ENCODE data around the gene RLF. TPM values are rescaled to one million over a fixed set of nuclear protein-coding genes. Genes with fewer than 3 reads are reported as not detected.

Gene RLF, protein sequence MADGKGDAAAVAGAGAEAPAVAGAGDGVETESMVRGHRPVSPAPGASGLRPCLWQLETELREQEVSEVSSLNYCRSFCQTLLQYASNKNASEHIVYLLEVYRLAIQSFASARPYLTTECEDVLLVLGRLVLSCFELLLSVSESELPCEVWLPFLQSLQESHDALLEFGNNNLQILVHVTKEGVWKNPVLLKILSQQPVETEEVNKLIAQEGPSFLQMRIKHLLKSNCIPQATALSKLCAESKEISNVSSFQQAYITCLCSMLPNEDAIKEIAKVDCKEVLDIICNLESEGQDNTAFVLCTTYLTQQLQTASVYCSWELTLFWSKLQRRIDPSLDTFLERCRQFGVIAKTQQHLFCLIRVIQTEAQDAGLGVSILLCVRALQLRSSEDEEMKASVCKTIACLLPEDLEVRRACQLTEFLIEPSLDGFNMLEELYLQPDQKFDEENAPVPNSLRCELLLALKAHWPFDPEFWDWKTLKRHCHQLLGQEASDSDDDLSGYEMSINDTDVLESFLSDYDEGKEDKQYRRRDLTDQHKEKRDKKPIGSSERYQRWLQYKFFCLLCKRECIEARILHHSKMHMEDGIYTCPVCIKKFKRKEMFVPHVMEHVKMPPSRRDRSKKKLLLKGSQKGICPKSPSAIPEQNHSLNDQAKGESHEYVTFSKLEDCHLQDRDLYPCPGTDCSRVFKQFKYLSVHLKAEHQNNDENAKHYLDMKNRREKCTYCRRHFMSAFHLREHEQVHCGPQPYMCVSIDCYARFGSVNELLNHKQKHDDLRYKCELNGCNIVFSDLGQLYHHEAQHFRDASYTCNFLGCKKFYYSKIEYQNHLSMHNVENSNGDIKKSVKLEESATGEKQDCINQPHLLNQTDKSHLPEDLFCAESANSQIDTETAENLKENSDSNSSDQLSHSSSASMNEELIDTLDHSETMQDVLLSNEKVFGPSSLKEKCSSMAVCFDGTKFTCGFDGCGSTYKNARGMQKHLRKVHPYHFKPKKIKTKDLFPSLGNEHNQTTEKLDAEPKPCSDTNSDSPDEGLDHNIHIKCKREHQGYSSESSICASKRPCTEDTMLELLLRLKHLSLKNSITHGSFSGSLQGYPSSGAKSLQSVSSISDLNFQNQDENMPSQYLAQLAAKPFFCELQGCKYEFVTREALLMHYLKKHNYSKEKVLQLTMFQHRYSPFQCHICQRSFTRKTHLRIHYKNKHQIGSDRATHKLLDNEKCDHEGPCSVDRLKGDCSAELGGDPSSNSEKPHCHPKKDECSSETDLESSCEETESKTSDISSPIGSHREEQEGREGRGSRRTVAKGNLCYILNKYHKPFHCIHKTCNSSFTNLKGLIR (N-terminal part only)
- polyA plus RNA-seq (ENCODE audit: insufficient read depth in 1 of 5, insufficient read length in 5 of 5, low replicate concordance in 1 of 5) = 10 to 100 TPM; 18.0 to 33.8 (median 25.6) TPM
- long read RNA-seq, donor 1, full-length matches to known transcripts = 12 of 12 reads
- long read RNA-seq, donor 1, partial matches to known transcripts = 0 of 12 reads
- long read RNA-seq, donor 1, other reads (novel, unspliced or antisense) = 0 of 12 reads
- long read RNA-seq, donor 2, full-length matches to known transcripts = 3 of 46 reads
- long read RNA-seq, donor 2, partial matches to known transcripts = 43 of 46 reads
- long read RNA-seq, donor 2, other reads (novel, unspliced or antisense) = 0 of 46 reads
- long read RNA-seq, donor 3, full-length matches to known transcripts = 6 of 6 reads
- long read RNA-seq, donor 3, partial matches to known transcripts = 0 of 6 reads
- long read RNA-seq, donor 3, other reads (novel, unspliced or antisense) = 0 of 6 reads
- long read RNA-seq, donor 4, full-length matches to known transcripts = 3 of 3 reads
- long read RNA-seq, donor 4, partial matches to known transcripts = 0 of 3 reads
- long read RNA-seq, donor 4, other reads (novel, unspliced or antisense) = 0 of 3 reads
- long read RNA-seq, donor 5, full-length matches to known transcripts = 4 of 4 reads
- long read RNA-seq, donor 5, partial matches to known transcripts = 0 of 4 reads
- long read RNA-seq, donor 5, other reads (novel, unspliced or antisense) = 0 of 4 reads
- long read RNA-seq, donor 6, full-length matches to known transcripts = 7 of 7 reads
- long read RNA-seq, donor 6, partial matches to known transcripts = 0 of 7 reads
- long read RNA-seq, donor 6, other reads (novel, unspliced or antisense) = 0 of 7 reads
- long read RNA-seq, donor 7, full-length matches to known transcripts = 8 of 8 reads
- long read RNA-seq, donor 7, partial matches to known transcripts = 0 of 8 reads
- long read RNA-seq, donor 7, other reads (novel, unspliced or antisense) = 0 of 8 reads
- long read RNA-seq, donor 8, full-length matches to known transcripts = 3 of 39 reads
- long read RNA-seq, donor 8, partial matches to known transcripts = 36 of 39 reads
- long read RNA-seq, donor 8, other reads (novel, unspliced or antisense) = 0 of 39 reads

DNA sequence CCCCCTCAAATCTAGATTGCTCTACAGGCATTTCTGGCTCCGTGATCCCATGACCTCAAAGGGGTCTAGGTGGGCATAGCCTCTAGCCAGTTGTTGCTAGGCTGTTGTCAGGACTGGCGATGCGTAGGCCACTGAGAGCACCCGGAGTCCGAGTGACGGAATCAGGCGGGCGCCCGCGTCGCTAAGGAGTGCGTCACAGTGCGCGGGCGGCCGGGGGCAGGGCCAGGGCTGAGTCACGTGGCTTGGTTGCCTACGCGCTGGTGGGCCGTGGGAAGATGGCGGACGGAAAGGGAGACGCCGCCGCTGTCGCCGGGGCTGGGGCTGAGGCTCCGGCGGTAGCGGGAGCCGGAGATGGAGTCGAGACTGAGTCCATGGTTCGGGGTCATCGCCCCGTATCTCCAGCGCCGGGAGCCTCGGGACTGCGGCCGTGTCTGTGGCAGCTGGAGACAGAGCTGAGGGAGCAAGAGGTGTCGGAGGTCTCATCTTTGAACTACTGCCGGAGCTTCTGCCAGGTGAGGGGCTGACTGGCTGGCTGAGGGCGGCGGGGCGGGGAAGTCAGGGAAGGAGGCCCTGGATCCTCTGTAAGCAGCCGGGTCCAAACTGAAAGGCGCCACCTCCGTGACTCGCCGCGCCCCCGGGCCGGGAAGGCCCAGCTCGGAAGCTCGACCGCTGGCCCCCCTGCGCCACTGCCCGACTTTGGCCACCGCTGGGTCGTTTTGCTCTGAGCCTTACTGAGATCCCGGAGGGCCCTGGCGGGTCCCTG, at the start of gene RLF:
Gene RLF, plus strand, starts transcription at position 263 of the 763 bp plus-strand sequence. Its CDS starts 13 bp downstream, at position 276.
- DNase-seq = peak; percentile 95

DNA sequence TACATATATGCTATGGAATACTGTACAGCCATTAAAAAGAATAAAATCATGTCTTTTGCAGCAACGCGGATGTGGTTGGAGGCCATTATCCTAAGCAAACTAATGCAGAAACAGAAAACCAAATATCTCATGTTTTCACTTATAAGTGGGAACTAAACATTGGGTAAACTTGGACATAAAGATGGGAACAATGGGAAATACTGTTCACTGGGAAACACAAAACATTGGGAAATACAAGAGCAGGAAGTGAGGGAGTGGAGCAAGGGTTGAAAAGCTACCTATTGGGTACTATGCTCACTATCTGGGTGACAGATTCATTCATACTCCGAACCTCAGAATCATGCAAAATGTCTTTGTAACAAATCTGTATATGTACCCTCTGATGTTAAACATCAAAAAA, 46.8 kb upstream of the RLF start:
- no peak for DNase-seq

DNA sequence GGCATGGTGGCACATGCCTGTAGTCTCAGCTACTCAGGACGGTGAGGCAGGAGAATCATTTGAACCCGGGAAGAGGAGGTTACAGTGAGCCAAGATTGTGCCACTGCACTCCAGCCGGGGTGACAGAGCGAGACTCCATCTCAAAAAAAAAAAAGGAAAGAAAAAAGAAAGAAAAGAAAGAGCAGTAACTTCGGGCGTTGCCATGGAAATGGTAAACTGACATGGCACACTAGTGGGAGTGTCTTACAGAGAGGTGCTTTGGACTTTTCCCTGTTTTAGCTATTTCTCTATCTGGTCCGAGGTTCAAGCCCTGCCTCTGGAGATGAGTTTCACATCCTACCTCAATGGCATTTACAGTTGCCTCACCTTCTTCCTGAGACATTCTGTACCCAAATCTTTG, 41.1 kb upstream of the RLF start:
- no peak for DNase-seq

DNA sequence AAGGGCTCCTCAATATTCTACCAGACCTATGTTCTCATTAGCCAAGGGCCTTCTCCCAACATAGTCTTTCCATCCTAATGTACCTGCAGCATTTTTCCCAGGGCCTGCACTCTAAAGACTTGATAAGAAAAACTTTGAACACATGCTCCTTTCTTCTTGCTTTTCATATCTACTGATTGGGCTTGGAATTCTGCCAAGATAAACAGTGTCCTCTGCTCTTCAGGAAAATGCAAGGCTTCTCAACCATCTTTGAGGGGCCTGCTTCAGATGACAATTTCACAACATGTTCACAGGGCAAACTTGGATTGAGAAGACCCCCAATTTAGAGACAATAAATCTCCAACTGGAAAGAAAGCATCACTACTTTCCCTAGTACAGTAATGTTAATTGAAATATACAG, 38.3 kb upstream of the RLF start:
- DNase-seq = no peak

DNA sequence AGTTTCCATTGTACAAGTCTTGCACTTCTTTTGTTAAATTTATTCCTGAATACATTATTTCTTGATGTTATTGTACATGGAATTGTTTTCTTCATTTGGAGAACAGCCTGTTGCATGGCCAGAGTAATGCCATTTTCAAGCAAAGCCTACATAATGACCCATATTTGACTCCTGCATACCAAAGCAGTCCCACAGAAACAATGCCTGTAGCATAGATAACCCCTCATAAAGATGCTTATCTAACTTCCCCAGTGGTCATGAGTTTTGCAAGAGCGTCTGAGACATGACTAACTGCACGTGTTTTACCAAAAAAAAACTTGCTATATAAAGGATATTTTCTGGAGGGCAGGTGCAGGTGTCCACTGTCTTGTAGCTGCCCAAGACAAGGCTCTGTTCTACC, 30.3 kb upstream of the RLF start:
- no peak for DNase-seq

DNA sequence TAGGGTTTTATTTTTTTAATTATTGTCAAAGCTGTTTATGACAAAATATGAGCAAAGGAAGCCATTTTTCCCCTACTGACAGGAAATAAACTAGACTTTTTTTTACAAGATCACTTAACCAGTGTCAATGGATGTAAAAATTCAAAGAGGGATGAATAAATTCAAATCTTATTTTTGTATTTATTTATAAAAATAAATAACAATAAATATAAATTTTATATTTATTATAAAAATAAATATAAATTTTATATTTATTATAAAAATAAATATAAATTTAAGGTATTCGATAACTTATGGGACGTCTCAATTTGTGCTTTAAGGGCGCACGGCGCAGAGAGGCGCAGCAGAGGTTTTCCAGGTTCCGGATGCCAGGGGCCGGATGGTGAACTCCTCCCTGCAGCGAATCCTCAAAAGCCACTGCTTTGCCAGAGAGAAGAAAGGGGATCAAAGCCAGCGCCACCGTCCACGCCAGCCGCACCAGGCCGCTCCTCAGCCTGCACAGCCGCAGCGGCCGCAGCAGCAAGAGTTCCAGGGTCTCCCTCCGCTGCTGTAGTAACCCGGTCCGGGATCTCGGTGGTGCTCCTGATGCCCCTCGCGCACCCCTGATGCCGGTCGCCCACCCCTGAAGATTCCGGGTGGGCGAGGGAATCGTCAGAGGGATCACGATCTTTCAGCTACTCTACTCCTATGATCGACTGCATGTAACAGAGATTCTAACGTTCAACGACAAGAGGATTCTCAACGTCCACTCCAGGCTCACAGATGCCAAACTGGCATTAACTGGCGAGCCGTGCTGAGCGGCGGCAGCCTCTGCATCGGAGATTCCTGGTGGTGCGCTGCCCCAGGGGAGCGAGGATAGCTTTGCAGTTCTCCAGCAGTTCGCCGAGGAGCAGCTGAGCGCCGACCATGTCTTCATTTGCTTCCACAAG, 28.5 kb upstream of the RLF start:
- DNase-seq = peak in 1 of 2 donors; percentile 11

DNA sequence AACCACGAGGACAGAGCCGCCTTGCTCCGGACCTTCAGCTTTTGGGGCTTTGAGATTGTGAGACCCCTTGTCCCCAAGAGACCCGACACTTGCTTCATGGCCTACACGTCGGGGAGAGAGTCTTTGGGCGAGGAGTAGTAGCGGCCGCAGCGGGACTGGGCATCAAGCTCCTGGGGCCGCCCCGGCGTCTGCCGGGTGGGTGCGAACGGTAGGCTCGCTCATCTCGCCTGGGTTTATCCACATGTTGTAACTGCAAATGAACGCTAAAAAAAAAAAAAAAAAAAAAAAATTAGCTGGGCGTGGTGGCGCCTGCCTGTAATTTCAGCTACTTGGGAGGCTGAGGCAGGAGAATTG, 27.9 kb upstream of the RLF start:
- DNase-seq = no peak

DNA sequence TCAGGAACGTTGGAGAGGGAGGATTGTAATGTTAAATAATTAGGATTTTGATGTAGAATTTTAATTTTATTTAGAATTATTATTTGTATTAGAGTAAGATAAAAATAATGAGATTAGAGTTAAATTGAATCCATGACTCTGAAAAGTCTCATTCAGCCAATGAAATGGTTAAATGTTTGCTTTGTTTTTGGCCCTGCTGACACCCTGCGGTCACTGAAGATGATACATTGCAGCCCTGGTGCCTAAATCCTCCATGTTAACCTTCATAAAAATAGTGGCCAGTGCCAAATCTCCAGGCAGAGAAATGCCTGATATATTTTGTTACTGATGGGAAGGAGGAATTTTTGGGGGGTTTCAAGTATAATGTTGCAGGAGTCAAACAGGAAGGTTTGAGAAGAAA, 27.3 kb upstream of the RLF start:
- DNase-seq = no peak

DNA sequence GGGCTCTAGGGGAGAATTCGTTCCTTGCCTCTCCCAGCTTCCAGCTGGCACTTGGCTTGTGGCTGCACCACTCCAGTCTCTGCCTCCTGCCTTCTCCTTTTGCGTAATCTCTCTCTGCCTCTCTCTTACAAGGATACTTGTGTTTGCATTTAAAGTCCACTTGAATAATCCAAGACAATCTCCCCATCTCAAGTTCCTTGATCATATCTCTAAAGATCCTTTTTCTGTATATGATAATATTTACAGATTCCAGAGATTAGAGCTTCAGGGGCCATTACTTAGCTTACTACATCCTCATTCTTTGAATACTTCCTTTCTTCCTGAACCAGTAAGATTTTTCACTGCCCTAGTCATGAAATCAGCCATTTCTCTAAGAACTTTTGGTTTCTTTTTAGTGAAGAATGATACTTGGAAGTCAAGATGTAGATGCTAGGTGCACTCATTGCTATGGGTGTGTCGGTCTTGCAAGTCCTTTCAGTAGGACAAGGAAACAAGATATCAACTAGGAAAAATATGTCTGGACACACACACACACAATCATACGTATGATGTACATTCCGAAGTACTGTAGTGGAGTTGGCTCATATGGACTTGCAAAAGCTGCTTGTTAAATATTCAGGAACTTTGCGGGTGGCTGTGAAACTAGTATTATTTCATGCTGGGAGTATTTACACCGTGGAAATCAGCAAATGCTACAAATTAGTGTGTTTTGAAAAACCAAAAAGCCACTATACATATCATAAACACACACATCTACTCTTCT, 20.8 kb upstream of the RLF start:
- DNase-seq = no peak

DNA sequence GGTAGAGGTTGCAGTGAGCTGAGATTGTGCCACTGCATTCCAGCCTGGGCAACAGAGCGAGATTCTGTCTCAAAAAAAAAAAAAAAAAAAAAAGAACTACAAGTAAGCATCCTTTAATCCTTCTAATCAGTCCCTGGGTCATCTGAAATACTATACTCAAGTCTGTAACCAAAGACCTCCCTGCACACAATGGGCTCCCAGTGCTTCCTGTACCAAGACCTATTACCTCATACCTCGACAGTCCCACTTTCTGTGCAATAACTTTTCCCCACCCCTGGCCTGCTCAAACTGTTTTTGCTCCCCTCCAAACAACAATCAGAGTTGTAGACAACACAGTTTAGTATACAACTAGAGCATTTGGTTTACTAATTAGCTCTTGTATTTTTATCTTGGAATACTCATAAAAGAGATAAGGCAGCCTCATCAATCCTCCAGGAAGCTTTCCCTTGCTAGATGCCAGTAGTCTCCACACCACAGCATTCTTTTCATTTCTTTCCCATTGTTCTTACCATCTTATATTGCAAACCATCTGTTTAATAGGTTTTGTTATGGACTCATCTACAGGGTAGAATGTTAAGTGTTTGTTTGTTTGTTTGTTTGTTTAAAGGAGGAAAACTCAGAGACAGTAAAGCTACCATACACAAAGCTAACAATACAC, 19.2 kb upstream of the RLF start:
- DNase-seq = no peak

DNA sequence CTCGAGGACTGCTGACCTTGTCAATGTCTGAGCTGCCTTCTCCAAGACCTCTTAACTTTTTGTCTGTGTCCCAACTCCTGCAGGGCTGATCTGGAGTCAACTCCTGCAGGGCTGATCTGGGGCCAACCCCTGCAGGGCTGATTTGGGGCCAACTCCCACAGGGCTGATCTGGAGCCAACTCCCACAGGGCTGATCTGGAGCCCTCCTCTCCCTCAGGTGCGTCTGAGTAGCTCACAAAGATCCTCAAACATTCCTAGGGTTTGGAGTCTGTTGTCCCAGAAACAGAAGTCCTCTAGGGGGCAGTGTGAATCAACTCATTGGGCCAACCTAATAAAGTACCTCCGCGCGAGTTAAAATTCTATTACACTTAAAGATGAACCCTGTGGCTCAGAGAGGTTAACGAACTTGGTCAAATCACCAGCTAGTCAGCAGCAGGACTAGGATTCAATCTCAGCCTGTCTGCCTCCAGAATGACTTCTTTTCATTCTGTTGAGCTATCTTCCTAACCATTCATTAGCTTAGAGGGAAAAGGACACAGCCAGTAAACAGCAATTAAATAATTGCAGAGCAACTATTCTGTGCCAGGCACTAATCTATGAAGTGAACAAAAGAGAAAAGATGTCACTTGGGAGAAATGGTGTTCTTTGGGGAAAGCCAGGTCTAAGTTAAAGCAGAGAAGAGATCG, 17.2 kb upstream of the RLF start:
- peak; percentile 49 to 62 for DNase-seq

DNA sequence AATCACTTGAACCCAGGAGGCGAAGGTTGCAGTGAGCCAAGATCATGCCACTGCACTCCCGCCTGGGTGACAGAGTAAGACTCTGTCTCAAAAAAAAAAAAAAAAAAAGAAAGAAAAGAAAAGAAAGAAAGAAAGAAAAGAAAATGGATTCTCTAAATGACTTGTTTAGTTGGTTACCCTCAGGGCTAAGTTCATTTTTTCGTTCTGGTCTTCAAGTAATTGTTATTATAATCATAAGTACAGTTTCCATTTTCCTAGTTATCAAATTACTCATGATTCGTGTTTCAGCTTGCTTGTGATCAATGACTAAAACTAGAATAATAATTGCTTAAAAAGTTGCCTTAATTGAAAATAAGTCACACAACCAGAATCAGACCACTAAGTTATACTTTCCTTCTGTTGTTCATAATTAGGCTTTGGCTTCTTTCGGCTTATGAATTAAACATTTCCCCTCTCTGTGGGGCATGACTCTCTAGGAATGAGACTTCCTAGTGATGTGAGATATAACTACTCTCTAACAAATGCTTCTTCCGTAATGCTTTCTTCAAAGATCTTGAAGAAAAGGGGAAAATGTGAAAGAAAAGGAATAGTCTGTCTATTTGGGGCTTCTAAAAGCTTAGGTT, 9.6 kb upstream of the RLF start:
- no peak for DNase-seq

DNA sequence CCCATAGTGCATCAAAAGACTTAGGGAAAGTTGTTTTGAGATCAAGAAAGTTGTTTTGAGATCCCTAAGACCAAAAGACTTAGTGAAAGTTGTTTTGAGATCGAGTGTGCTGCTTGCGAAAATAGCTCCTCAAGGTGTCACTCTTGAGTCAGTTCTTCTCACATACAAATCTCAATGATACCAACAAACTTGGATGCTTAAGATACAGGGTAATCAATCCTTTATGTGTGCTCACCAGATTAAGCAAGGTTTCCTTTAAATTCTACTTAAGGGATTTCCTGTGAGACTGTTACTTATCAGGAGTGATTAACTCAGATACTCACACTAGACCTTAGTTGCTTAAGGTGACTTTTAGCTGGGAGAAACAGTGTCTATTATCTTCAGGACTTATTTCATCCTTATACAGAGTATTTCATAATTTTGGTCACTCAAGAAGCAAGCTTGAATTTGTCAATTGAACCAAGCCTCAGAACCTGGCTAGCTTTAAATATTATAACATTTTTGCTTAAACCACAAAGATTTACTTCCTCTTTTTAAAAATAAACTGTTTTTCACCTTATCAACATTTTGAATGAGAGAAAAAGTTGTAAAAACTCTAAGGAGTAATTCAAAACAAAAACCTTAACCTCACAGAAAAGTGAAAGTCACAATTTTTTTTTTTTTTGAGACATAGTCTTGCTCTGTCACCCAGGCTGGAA, 8.0 kb upstream of the RLF start:
- DNase-seq = peak in 1 of 2 donors; percentile 58

DNA sequence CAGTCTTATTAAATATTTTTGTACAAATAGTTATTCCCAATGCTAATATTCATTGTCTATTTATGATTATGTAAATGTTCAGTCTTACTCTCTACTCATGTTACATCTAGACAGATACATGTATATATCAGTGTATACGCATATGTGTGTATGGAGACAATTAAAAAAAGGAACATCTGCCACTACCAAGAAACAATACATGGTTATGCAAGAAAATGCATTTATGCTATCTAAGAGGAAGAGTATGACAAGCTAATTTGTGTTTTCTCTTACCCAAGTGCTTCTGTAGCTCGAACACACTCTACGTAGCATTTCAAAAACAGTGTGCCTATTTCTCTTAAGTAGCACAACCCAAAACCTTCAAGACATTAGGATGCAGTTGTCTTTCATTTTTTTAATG, 6.1 kb upstream of the RLF start:
- no peak for DNase-seq

Measured in right lung (tissue), 10 donors.